GM19395 (cell line): ENCODE measurements around the gene HNRNPUL1.

Experiments
- ATAC-seq: cut with Tn5 transposase; IDR thresholded peaks from one replicate; pipeline ENCODE4 v1.9.1; 2021; ENCODE audit warnings: mild to moderate bottlenecking, moderate library complexity; ENCODE audit not compliant: unreplicated experiment

The HNRNPUL1 gene

DNA sequence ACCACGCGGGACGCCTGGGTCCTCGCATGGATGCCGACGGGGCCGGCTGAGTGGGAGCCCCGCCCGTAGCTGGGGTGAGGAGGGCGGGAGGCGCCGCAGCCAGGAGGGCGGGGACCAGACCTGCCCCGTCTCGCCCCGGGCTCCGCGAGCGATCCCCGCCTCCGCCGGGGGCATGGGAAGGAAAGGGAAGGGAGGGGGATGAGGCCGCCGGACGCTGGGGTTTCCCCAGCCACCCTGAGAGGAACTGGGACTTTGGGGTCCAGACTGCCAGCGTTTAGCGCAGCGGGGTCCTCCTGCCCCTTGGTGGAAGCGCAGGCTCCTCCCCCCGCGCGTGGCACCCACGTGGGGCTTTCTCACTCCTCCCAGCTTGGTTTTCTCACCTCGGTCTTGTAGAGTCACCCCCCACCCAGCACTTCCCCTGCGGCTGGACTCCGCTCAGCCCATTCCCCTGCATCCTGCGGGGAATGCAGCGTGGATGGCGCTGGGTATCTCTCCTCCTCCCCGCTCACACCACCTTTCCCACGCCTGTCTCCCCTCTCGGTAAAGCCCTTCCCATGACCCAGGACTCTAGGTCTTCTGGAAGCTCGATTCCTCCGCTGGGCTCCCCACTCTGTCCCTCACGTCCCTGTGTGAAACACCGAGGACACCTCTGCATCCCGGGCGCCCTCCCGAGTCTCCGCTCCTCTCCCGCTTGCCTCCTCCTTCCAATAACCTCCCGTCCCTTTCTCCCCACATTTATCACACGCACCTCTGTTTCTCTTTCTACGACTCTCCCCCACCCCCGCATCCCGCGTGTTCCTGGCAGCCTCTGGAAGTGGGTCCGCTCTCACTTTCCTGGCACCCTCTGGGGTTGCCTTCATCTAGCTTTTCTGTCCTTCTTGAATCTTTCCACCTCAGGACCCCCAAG, 87.4 kb downstream of the HNRNPUL1 start:
- ATAC-seq: peak; percentile 37

DNA sequence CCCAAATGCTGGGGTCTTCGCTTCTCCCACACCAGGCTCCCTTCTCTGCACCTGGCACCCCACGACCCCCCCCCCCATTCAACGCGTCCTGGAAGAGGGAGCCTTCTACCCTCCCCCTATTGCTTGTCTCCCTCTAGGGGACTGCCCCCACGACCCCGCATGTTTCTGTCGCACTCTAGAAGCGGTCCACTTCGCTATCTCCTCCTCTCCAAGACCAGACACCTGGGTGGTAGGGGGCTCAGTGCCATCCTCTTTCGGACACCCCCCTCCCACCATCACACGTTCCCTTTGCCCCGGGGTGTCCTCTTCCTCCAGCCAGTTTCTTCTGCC, 88.1 kb downstream of the HNRNPUL1 start:
- ATAC-seq: no peak

DNA sequence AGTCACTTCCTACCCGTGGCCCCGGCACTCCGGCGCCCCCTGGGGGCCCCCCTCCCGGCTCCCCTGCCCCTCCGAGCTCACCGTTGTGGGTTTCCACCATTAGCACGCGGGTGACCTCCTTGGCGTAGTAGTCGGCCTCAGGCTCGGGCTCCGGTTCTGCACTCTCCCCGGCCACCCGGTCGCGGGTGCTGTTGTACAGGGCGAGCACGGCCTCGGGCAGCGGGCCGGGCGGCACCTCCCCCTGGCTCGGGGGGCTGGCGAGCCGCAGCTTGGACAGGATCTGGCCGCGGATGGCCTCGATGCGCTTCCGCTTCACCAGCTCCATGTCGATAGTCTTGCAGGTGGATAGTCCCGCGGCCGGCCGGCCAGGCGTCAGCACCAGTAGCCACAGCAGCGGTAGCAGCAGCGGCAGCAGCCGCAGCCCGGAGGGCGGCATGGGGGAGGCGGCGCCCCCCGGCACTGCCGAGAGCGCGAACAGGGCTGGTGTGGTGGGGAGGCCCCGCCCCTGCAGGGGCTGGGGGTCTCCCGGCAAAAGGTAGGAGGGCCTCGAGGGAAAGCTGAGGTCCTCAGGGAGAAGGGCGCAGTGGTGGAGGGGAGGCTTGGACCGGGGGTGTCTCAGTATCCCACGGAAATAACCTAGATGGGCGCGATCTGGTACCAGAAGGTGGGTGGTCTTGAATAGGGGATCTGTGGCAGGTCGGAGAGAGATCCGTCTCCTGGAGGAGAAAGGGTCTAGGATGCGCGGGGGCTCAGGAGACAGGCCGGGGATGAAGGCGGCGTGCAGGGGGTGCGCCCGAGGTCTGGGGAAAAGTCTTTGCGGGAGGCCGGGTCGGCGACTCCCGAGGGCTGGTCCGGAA, 88.7 kb downstream of the HNRNPUL1 start:
- ATAC-seq: no peak

DNA sequence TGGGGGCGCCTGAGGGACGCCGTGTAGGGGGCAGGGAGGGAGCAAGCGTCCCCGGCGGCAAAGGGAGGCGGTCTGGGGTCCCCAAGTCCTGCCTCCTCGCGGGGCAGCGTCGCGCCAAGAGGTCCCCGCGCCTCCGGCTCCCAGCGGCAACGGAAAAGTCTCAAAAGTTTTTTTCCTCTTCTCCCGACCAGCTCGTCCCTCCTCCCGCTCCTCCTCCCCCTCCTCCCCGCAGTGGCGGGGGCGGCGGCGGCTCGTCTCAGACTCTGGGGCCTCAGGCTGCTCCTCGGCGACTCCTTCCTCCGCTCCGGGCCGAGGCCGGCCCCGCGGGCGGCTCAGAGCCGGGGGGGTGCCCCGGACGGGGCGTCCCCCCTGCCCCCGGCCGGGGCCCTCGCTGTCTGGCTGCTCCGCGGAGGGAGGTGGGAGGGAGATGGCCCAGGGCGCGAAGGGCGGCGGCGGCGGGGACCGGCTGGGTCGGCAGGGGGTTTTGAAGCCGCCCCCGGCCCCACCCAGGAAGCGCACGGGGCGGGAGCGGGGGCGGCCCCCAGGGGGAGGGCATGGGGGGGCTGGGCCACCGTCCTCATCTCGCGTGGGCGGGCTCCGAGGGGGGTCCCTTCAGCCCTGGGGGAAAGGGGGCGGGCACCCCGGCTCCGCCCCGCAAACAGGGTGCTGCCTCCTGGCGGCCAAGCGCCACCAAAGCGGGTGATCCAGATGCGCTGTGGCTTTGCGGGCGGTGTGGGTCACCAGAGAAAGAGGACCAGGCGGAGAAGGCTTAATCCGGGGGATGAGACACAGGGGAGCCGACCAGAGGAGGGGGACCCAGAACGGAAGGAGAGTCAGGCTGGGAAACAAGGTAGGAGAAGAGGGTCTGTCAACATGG, 89.5 kb downstream of the HNRNPUL1 start, which contains the start of gene TGFB1:
TSS of gene TGFB1 (minus strand) at position 457 of the 877 bp plus-strand sequence. CDS start 878 bp downstream, outside the sequence.
- ATAC-seq: no peak

DNA sequence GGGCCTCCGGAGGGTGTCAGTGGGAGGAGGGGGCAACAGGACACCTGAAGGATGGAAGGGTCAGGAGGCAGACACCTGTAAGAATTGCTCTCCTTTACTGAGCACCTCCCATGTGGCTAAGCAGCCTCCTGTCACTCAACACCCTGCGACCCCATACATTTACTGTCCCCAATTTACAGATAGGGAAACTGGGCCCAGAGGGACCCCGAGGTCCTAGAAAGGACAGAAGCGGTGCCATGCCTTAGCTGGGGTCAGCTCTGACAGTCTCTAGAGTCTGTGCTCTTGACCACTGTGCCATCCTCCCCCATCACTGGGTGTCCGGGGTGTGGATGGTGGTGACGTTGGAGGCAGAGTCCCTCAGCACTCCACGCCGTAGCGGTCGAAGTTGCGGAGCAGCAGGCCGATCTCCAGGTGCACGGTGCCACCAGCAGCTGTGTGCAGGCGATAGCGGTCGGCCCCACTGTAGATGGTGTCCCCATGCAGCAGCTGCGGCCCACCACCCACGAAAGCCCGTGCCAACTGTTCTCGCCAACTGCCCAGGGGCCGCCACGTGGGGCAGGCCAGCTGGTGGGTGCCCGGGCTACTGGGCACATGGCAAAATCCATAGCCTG, 90.3 kb downstream of the HNRNPUL1 start:
- ATAC-seq: no peak

DNA sequence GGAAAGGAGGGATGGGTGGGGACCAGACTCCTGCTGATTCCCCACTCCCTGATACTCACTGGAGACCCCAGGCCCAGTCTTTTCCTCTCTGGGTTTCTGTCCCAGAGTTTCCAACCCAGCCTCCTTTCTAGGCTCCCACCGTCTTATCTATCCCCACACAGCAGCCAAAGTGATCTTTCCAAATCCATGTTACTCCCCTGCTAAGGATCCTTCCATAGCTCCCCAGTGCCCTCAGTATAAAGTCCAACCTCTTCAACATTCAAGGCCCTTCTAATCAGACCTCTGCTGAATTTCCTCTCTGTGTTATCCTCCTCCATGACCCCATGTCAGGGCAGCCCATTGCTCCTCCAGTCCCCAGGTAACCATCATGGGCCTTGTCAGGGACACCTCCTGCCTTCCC, 90.9 kb downstream of the HNRNPUL1 start:
- no peak for ATAC-seq

DNA sequence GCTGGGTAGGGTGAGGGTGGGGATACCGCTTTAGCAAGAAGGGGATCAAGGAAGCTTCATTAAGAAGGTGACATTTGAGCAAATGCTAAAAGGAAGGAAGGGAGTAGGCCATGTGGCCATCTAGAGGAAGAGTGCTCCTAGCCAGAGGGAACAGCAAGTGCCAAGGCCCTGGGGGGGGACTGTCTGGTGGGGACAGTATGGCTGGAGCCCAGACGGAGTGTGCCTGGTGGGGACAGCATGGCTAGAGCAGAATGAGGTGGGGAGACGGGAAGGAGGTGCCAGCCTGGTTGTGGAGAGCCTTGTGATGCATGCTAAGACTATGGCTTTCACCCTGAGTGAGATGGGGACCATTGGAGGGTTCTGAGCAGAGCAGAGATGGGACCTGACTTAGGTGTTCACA, 91.6 kb downstream of the HNRNPUL1 start:
- ATAC-seq: no peak

DNA sequence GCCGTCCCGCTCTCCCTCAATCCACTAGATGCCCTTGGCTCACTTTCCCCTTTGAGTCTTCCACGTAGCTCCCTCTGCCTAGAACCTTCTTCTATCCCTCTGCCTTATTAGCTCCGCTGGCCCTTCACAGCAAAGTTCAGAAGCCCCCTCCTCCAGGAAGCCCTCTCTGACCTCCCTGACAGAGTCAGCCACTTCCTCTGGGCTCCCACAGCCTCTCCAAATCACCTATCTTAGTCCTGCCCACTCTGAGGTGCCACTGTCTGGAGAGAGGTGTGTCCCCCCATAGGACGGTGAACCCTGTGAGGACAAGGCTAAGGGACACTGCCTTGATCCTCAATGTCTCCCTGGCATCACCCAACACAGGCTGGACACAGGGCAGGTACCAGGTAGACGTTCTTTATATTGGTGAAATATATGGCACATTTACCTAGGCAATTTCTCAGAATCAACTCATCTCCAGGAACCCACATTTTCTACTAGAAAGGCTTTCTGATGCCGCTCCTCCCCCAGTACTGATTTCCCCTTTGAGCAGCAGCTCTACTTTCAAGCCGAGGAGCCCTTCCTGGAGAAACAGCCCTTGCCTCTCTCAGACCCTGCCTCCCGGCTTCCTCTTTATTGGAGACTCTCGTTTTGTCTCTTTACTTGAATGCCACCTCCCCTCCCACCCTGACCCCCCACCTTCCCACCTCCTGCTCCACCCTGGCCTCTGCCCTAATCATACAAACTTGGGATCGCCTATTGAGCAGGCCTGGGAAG, 93.0 kb downstream of the HNRNPUL1 start:
- ATAC-seq: no peak
